Thyroid gland (tissue), 4 donors: ENCODE measurements around the gene CDH23. TPM values are rescaled to one million over a fixed set of nuclear protein-coding genes. Genes with fewer than 3 reads are reported as not detected.

ENCODE experiments used
- DNase-seq, 2 donors: peaks; one replicate each; pipeline ENCODE4 v3.0.0-alpha.2; 2019
- H3K27ac ChIP-seq, 3 donors: fragments of 200-600 bp; sonication (generic); 1 replicate in 2 of 3; 2 replicates in 1 of 3; pipeline ENCODE4 v1.5.1; 2016 to 2019; ENCODE audit warnings: mild to moderate bottlenecking in 1 of 3, moderate library complexity in 1 of 3
- H3K27me3 ChIP-seq: fragments of 200-600 bp; sonication (generic); one replicate; pipeline ENCODE4 v1.5.1; 2019
- H3K36me3 ChIP-seq, 2 donors: fragments of 200-600 bp; sonication (generic); one replicate each; pipeline ENCODE4 v1.5.1; 2016 to 2019
- H3K4me1 ChIP-seq, 2 donors: fragments of 200-600 bp; sonication (generic); one replicate each; pipeline ENCODE4 v1.5.1; 2017 to 2019
- H3K4me3 ChIP-seq, 3 donors: fragments of 200-600 bp; sonication (generic); replicated peaks in 1 of 3; 1 replicate in 2 of 3; 2 replicates in 1 of 3; pipeline ENCODE4 v1.5.1; 2016; ENCODE audit warnings: mild to moderate bottlenecking in 1 of 3
- H3K9me3 ChIP-seq: fragments of 200-600 bp; sonication (generic); one replicate; pipeline ENCODE4 v1.5.1; 2017
- POLR2A ChIP-seq, 2 donors: fragments of 450-650 bp; IDR thresholded peaks; one replicate each; pipeline ENCODE4 v1.6.1; 2017; ENCODE audit warnings: antibody characterized with exemption in 2 of 2, mild to moderate bottlenecking in 2 of 2, moderate library complexity in 1 of 2
- WGBS, 2 donors: methylation state at CpG; one replicate each; pipeline ENCODE4 v1.1.5; 2017; 5-methylcytosine and 5-hydroxymethylcytosine counted together
- intact Hi-C: fragments of 100-400 bp; cut with DNase I; formaldehyde crosslinking; loops from one replicate; pipeline ENCODE4 v1.15.1; 2023
- total RNA-seq, 4 donors: library from RNA; depleted of rRNA; stranded (reverse); fragments of >200 nt; gene quantifications; one replicate each; pipeline ENCODE4 v1.2.3, GENCODE V29; 2016
- TF ChIP-seq, protein P1 (sequence below), 6 experiments: fragments of 200-600 bp in 3 of 6; fragments of 450-650 bp in 3 of 6; sonication (generic) in 3 of 6; IDR thresholded peaks; one replicate each; pipeline ENCODE4 v1.5.1; 2016 to 2019; ENCODE audit warnings: antibody characterized with exemption in 6 of 6, mild to moderate bottlenecking in 2 of 6, inconsistent platforms in 1 of 6, moderate library complexity in 1 of 6

Gene CDH23
- total RNA-seq, 4 donors from 2014 or later, result 3.0 to 4.2 (median 3.9) TPM

DNA sequence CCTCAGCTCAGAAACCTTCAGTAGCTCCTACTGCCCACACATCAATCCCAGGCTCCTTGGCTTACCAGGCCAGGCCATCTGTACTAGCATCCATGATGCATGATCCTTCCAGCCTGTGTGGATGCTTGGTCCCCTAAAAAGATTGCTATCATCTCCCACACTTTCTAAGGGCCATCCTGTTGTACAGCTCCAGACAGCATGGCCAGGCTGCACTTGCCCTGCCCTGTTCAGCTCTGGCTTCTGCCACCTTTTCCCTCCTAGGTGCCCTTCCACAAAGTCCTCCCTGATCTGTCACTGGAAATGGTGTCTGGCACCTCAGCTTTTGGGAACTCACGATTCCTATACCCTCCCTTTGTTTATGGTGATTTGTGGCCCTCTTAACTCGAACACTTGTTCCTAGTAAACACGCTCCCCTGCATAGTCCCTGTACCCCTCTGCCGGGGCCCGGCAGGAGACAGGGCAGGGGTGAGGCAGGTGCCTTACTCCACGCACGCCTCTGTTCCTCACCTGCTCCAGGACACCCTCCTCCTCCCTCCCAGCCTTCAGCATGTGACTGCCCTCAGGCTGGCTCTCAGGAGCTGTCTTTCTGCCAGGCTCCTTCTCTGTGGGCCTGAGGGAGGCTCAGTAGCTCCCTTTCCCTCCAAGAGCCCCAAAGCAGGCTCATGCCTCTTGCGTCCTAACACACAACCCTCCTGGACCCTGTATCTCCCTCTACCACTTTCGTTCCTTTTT, 71.8 kb downstream of the CDH23 start:
- H3K27me3 ChIP-seq, result no peaks in the 10 kb centered on the region
- no peaks in the 10 kb centered on the region for H3K9me3 ChIP-seq
- H3K27ac ChIP-seq, result no peak overlapping the region
- 66 to 84% methylated on average over 9 of the region's 9 CpGs for WGBS, 2 donors
- H3K36me3 ChIP-seq, result no peaks in the 10 kb centered on the region
- intact Hi-C loops, result no loop called here
- H3K4me3 ChIP-seq, result no peak overlapping the region
- H3K4me1 ChIP-seq, result no peaks in the 10 kb centered on the region
- TF ChIP-seq, protein P1, sequence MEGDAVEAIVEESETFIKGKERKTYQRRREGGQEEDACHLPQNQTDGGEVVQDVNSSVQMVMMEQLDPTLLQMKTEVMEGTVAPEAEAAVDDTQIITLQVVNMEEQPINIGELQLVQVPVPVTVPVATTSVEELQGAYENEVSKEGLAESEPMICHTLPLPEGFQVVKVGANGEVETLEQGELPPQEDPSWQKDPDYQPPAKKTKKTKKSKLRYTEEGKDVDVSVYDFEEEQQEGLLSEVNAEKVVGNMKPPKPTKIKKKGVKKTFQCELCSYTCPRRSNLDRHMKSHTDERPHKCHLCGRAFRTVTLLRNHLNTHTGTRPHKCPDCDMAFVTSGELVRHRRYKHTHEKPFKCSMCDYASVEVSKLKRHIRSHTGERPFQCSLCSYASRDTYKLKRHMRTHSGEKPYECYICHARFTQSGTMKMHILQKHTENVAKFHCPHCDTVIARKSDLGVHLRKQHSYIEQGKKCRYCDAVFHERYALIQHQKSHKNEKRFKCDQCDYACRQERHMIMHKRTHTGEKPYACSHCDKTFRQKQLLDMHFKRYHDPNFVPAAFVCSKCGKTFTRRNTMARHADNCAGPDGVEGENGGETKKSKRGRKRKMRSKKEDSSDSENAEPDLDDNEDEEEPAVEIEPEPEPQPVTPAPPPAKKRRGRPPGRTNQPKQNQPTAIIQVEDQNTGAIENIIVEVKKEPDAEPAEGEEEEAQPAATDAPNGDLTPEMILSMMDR (IDR thresholded peaks at IDR 0.05), result no peak
- no peak for TF ChIP-seq POLR2A (IDR thresholded peaks at IDR 0.05)
- DNase-seq, result peak; percentile 29 to 41

DNA sequence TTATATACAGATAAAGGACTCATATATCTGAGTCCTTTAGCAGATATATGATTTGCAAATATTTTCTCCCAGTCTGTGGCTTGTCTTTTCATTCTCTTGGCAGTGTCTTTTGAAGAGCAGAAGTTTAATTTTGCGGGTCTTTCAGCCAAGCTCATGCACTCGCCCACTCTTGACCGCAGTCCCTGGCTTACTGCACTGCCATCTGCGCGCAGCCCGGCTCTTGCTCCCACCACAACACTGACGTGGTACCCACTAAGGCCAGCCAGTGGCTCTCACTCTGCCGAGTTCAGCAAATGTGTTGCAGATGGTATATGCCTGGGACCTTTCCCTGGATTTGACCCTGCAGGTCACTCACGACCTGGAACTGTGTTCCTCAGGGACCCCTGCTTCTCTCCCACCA, 74.3 kb downstream of the CDH23 start:
- Histone ChIP-seq H3K9me3 (no peaks in the 10 kb centered on the region), H3K27ac (no peak overlapping the region), H3K36me3 (no peaks in the 10 kb centered on the region), H3K4me1 (no peaks in the 10 kb centered on the region), H3K4me3 (no peak overlapping the region), H3K27me3 (no peaks in the 10 kb centered on the region)
- 79 to 91% methylated on average over 9 of the region's 9 CpGs for WGBS, 2 donors
- intact Hi-C loops, result no loop called here
- DNase-seq, result no peak
- TF ChIP-seq, protein P1 (IDR thresholded peaks at IDR 0.05), result no peak
- TF ChIP-seq POLR2A (IDR thresholded peaks at IDR 0.05), result no peak

DNA sequence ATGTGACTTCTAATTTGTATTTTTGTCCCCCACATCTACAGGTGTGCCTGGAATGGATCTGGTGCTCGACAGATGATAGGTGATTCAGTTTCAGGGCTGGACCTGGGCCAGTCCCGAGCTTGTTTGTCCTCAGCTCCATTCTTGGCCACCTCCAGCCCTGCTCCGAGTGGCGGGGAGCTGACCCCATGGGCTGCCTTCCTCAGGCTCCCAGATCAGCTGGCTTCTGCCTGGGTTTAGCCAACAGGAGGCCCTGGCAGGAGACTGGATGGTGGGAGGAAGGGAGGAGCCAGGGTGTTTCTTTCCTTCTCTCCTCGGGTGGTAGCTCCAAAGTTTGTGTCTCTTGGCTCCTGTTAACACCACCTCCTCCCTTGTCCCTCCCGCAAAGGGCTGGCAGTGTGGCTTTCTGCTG, 75.2 kb downstream of the CDH23 start:
- no peaks in the 10 kb centered on the region for H3K4me1 ChIP-seq
- 45 to 62% methylated on average over 6 of the region's 6 CpGs for WGBS, 2 donors
- H3K36me3 ChIP-seq, result no peaks in the 10 kb centered on the region
- no peak for TF ChIP-seq POLR2A (IDR thresholded peaks at IDR 0.05)
- TF ChIP-seq, protein P1 (IDR thresholded peaks at IDR 0.05), result no peak
- intact Hi-C loops, result no loop called here
- H3K27ac ChIP-seq, result no peak overlapping the region
- DNase-seq, result no peak
- no peaks in the 10 kb centered on the region for H3K27me3 ChIP-seq
- no peak overlapping the region for H3K4me3 ChIP-seq
- H3K9me3 ChIP-seq, result no peaks in the 10 kb centered on the region

DNA sequence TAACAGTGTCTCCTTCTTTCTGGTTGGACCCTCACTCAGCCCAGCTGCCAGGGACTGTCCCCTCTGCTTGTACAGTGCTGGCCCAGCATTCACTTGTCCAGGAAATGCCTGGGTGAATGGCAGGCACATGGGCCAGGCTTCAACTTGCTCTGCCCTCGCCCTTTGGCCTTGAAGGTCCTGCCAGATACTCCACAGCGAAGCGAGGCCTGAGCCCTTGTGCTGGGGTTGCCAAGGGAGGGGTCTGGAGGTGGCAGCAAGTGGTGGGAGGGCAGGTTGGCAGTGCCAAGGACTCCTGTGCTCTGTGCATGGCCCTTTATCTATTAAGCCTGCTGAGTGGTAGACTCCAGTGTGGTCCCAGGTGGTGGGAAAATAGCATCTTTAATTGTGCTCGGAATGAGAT, 75.7 kb downstream of the CDH23 start:
- Histone ChIP-seq H3K27me3 (no peaks in the 10 kb centered on the region), H3K4me1 (no peaks in the 10 kb centered on the region), H3K9me3 (no peaks in the 10 kb centered on the region), H3K36me3 (no peaks in the 10 kb centered on the region), H3K27ac (no peak overlapping the region), H3K4me3 (no peak overlapping the region)
- TF ChIP-seq, protein P1 (IDR thresholded peaks at IDR 0.05), result no peak
- TF ChIP-seq POLR2A (IDR thresholded peaks at IDR 0.05), result no peak
- DNase-seq, result no peak
- intact Hi-C loops, result no loop called here
- 88 to 92% methylated on average over 2 to 3 of the region's 4 CpGs for WGBS, 2 donors

DNA sequence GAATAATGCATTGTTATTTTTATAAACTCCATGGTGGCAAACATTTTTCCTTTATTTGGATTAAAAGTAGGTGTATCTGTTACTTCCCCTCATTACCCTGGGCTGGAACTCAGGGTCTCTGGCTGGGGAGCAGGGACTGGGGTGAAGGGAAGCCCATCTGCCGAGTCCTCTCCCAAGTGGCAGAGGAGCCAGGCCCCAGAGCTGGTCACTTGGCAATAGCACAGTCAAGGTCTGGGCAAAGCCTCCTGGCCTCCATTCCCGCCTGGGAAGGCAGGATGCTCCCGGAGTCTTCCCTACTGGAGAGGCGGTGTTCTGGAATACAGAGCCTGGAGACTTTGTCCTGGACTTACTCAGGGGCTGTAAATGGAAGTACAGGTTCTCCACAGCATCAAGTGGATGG, 76.2 kb downstream of the CDH23 start:
- TF ChIP-seq POLR2A (IDR thresholded peaks at IDR 0.05), result no peak
- TF ChIP-seq, protein P1 (IDR thresholded peaks at IDR 0.05), result no peak
- Histone ChIP-seq H3K9me3 (no peaks in the 10 kb centered on the region), H3K4me3 (no peak overlapping the region), H3K27me3 (no peaks in the 10 kb centered on the region), H3K4me1 (no peaks in the 10 kb centered on the region), H3K27ac (no peak overlapping the region), H3K36me3 (no peaks in the 10 kb centered on the region)
- no peak for DNase-seq
- intact Hi-C loops, result no loop called here
- WGBS, 2 donors, result 87 to 89% methylated on average over 4 of the region's 4 CpGs
